Femur (tissue), 1 donor: Measurements from ENCODE around the gene RANBP3L.
"Not testable (repeated sequence)": the region's sequence is repeated elsewhere in the genome, so short reads cannot be mapped to it uniquely, and the experiment has no call there.

Source experiments
- DNase-seq: peaks from one replicate; pipeline ENCODE4 v3.0.0-alpha.2; 2017

RANBP3L gene

GRCh38 chr5:36202521-36202961, 99.2 kb downstream of the RANBP3L start:
- DNase-seq = peak; percentile 17

DNA sequence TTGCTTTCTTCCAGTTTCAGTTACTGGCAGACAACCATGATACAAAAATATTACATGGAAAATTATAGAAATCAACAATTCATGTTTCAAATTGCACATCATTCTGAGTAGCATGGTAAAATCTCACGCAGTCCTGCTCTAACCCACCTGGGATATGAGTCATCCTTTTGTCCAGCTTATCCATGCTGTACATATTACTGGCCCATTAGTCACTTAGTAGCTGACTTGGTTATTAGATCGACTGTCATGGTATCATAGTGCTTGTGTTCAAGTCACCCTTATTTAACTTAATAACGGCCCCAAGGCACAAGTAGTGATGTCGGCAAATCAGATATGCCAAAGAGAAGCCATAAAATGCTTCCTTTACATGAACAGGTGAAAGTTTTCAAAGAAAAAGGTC, 101.2 kb downstream of the RANBP3L start:
- no peak for DNase-seq

GRCh38 chr5:36199620-36200019, 102.1 kb downstream of the RANBP3L start:
- no peak for DNase-seq

DNA sequence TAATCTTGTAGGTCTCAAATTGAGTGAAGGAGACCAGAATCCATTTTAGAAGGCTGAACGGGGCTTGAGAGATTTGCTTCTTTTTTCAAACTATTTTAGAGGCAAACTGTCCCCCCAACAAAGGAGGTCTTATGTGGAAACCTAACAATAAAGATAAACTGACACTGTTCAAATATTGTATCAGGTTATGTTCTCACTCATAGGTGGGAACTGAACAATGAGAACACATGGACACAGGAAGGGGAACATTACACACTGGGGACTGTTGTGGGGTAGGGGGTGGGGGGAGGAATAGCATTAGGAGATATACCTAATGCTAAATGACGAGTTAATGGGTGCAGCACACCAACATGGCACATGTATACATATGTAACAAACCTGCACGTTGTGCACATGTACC, 102.9 kb downstream of the RANBP3L start:
- not testable (repeated sequence) for DNase-seq
